NB4 (cell line): ENCODE results near the gene HS6ST3.

Experiments used
- DNase-seq: peaks from one replicate; pipeline ENCODE4 v3.0.0; 2010; ENCODE audit warnings: low read depth
- H3K4me3 ChIP-seq: one replicate; pipeline ENCODE4 v1.5.1; 2011; ENCODE audit warnings: mild to moderate bottlenecking, low read depth, low read length, moderate library complexity
- CTCF ChIP-seq: IDR thresholded peaks from one replicate; pipeline ENCODE4 v1.5.1; 2012; ENCODE audit warnings: low read depth, low read length
- MAX ChIP-seq: IDR thresholded peaks from 2 replicates; pipeline ENCODE4 v1.6.1; 2011; ENCODE audit warnings: low read depth, low read length
- MYC ChIP-seq: IDR thresholded peaks from 2 replicates; pipeline ENCODE4 v1.6.1; 2011; ENCODE audit warnings: low read depth, low read length
- POLR2A ChIP-seq: IDR thresholded peaks from 2 replicates; pipeline ENCODE4 v1.6.1; 2011; ENCODE audit warnings: mild to moderate bottlenecking; ENCODE audit not compliant: insufficient read length; ENCODE audit errors: extremely low read depth

HS6ST3 gene

GRCh38 chr13:96681766-96682165 is 591.9 kb downstream of the HS6ST3 start:
- no peak for DNase-seq
- TF ChIP-seq MYC (no peak), CTCF (no peak), MAX (no peak), POLR2A (no peak)
- H3K4me3 ChIP-seq: no peak overlapping the region

DNA sequence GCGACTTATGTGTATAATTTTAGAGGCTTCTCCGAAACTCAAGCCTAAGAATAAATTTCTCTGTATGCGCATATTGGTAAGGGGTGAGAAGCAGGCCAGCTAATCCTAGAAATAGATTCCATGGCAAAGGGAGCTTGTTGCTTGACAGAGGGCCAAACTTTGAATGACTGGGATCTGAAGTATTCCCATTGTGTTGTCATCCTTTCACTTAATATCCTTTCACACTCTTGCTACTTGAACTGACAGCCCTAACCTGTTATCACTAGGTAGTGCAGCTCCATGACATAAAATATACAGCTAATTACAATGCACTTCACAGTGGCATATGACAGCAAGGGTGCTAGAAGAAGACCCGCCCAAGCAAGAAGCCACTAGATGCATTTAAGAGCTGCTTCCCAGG is 594.6 kb downstream of the HS6ST3 start:
- H3K4me3 ChIP-seq: no peak overlapping the region
- no peak for DNase-seq
- TF ChIP-seq MAX: no peak
- no peak for TF ChIP-seq POLR2A
- TF ChIP-seq CTCF: no peak
- TF ChIP-seq MYC: no peak

DNA sequence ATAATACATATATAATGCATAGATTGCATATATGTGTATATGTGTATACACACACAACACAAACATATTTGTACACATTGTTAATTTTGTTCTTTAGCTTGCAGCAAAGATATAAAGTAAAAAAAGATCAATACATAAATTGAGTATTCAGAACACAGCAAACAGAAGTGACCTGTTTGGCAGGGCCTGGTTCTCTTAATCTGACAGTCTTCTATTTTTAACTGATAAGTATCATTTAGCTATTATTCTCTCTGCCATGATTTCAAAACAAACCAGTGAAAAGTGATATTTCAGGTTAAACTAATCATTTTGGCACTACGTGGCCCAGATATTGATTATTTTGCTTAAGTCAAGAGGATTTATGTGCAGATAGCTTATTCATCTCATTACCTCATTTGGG is 595.0 kb downstream of the HS6ST3 start:
- H3K4me3 ChIP-seq: no peak overlapping the region
- no peak for DNase-seq
- TF ChIP-seq CTCF (no peak), MAX (no peak), MYC (no peak), POLR2A (no peak)

- no peak overlapping the region for H3K4me3 ChIP-seq
- TF ChIP-seq MYC (no peak), MAX (no peak), CTCF (no peak), POLR2A (no peak)
- no peak for DNase-seq
These were observed 596.4 kb downstream of the HS6ST3 start for GRCh38 chr13:96686286-96686685.

- no peak overlapping the region for H3K4me3 ChIP-seq
- DNase-seq: no peak
- TF ChIP-seq CTCF (no peak), POLR2A (no peak), MYC (no peak), MAX (no peak)
These were observed 597.3 kb downstream of the HS6ST3 start for GRCh38 chr13:96687191-96687590.

GRCh38 chr13:96690998-96691397 is 601.1 kb downstream of the HS6ST3 start:
- no peak for DNase-seq
- TF ChIP-seq MYC (no peak), MAX (no peak), CTCF (no peak), POLR2A (no peak)
- H3K4me3 ChIP-seq: no peak overlapping the region
